Cerebellar cortex (tissue), 1 donor: ENCODE measurements around the gene TBXT.

Source experiments
- DNase-seq: peaks from one replicate; pipeline ENCODE4 v3.0.0-alpha.2; 2015; ENCODE audit warnings: low spot score

TBXT gene

DNA sequence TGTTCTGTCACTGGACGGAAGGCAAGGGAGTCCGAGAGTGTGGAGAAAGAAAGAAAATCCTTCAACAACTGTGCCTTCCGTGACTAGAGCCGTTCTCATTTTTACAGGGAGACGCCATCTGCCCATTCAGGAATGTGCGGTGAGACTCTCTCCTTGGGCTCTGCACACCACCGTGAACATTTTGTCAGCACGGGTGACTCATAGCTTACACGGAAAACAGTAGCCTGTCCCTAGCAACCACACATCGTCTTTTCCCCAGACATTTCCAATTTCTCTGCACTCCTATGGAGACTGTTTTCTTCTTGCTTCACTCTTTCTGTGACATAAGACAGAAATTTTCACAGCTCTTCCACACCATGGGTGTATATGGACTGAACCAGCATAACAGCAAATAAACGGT is 55.1 kb downstream of the TBXT start:
- peak; percentile 28 for DNase-seq

DNA sequence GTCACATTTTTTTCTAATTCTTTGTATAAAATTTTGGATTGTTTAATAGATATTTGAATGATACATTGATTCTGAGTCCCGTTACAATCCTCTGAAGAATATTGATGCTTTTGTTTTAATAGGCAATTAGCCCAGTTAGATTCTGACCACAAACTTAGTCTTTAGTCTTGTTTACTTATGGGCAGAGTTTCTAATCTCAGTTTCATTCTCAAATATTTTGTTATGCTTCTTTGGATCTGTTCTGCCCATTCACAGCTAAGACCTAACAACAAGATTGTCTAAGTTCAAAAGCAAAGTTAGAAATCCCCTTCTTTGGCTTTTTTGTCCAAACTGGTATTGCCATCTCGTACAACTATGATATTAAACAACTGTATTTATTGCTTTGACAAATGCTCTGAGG is 58.0 kb downstream of the TBXT start:
- DNase-seq, result no peak
